NCI-H69 (cell line): ENCODE data around the gene IQGAP1.

Experiments used
- DNase-seq: peaks from one replicate; lab custom pipeline; 2025; lab: John Stamatoyannopoulos, UW

The IQGAP1 gene

DNA sequence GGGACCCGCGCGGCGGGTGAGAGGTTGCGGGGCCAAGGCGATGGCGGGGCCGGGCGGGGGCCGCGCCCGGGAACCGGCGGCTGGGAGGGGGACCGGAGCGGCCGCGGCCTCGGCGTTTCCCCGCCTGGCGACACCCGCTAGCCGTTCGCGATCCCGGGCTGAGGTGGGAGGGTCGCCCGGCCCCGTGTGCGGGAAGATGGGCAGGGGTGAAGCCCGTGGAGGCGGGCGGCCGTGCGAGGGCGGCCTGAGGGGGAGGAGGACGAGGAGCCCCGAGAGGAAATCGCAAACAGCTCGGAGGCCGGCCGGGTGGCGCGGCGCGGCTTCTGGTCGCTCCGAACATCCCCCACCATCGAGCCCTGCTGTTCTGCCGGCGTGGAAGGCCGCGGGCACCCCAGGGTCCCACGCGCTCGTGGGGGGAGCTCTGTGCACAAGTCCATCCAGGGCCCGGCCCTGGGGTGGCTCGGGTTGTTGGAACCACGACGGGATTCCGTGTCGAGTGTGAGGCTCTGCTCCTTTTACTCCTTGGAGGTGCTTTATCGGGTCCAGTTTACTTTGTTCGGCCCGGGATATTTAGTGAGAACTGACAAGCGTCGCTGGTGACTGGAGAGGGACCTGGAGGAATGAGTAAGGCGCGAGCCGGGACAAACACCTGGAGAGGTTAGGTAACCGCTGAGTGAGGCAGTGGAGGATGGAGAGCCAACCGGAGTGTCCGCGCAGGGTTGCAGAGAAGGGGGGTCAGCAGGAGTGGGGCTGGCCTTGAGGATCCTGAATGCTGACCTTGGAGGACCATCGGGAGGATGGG is 142.4 kb downstream of the IQGAP1 start:
- DNase-seq: peak; percentile 59

DNA sequence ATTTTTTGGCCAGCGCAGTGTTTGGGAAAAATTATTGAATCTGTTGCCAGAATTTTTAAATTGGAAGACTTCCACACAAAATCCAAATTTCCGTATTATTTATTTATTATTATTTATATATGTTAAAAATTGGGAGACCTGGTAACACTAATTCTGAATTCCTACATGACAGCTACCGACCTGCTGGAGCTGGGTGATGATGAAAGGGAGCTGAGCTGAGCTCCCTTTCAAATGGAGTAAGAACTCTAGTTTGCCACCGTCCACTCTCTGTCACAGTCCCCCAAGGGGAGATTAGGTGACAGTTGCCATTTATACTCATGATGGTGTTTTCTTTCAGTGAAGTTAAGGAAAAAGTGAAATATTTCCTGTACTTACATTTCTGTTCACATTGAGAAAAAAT is 143.1 kb downstream of the IQGAP1 start:
- DNase-seq: peak; percentile 9

DNA sequence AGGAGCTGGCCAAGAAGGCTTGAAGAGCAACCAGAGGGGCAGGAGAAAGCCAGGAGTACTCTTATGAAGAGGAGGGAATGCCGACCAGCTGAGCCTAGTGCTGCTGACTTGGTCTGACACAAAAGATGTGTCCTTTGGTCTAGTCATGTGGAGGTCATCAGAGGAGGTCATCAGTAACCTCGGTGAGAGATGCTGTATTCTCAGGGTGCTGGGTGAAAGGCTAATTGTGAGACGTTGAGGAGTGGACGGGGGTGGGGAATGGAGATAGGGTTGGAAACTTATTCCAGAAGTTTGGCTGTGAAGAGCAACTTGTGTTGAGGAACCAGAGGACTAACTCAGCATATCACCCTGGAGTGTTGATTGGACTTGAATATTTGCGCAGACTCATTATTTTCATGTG is 147.2 kb downstream of the IQGAP1 start:
- DNase-seq: no peak

DNA sequence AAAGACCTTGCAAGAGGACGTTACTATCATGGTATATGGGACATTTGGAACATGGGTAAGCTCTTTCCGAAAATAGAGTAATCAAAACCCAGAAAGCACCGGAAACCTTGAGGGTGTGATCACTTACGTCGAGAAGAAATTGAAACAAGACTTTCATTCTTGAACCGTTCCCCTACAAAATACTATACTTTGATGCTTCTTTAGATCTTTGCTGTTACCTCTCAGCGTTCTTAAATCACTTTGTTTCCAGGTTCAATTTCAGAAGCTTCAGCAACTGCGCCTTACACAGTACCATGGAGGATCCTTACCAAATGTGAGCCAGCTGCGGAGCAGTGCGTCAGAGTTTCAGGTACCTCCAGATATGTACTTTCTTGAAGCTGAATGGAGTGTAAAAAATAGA is 151.7 kb downstream of the IQGAP1 start:
- DNase-seq: no peak

DNA sequence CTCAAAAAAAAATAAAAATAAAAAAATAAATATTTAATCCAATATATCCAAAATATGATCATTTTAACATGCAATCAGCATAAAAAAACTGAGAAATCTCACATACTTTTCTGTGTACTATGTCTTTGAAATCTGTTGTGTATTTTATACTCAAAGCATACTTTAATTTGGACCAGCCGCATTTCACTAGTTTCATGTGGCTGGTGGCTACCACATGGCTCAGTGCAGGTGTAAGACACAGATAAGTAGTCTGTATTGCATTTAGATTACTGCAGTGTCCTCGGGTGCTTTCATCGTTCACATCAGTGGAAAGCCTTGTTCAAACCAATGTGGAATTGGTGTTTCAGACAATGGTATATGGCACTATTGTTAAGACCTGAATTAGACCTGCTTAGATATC is 152.7 kb downstream of the IQGAP1 start:
- DNase-seq: no peak

DNA sequence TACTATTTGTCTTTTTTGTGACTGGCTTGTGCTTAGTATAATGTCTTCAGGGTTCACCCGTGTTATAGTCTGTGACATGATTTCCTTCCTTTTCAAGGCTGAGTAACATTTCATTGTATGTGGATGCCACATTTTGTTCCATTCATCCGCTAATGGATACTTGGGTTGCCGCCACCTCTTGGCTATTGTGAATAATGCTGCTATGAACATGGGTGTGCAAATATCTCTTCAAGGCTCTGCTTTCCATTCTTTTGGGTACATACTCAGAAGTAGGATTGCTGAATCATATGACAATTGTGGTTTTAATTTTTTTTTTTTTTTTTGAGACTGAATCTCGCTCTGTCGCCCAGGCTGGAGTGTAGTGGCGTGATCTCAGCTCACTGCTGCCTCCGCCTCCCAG is 157.1 kb downstream of the IQGAP1 start:
- DNase-seq: no peak

DNA sequence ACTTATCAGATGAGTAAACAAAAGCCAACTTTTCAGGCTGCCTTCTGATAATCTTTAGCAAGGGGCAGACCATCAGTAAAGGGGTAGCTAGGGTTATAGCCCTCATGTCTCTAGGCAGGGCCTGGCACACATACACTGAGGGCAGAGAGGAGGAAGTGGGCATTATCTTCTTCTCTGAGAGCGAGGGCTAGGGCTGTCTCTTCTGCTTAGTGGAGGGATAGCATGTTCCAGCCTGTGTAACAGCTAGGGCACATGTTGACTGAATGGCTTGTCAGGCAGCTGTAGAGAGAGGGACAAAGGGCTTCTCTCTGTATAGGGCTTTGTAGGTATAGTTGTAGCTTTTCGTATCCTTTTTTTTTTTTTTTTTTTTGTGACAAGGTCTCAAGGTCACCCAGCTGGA is 159.5 kb downstream of the IQGAP1 start:
- DNase-seq: no peak

DNA sequence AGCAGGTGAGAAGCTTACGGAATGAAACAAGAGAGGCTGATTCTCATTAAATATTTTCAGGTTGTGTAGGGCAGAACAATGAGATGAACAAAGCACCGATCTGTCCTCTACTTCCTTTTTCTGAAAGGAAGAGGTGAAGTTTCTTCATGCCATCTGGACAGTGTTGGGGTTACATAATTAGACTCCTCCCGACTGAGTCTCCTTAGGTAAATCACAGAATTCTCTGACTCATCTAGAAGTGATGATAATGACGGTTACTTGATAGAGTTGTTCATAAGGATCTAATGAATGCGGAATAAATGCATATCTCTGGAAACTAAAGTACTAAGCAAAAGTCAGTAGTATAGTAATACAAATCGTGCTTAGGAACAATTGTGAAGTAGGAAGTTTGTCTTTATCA is 162.9 kb downstream of the IQGAP1 start:
- DNase-seq: no peak
